Natural killer cell treated with Interleukin-12 subunit alpha and Interleukin-12 subunit beta and Interleukin-15 and Interleukin-18, amount 100 ng/mL, for 72 hours (primary cell): ENCODE results near the gene SAMD4B. TPM values are rescaled to one million over a fixed set of nuclear protein-coding genes. Genes with fewer than 3 reads are reported as not detected.

Experiments
- ATAC-seq, 2 donors: fragments of 150-1000 bp; cut with Tn5 transposase in 1 of 2; sonication (Bioruptor Pico), chemical (Tn5 transposase) in 1 of 2; 2 replicates each; pipeline ENCODE4 v1.10.0; 2021
- DNase-seq: peaks from one replicate; pipeline ENCODE4 v3.0.0; 2022; ENCODE audit warnings: low spot score
- H3K27ac Mint-ChIP-seq, 2 donors: 1 replicate in 1 of 2; 2 replicates in 1 of 2; pipeline ENCODE4 v1.8.0; 2022; ENCODE audit warnings: mixed read lengths in 2 of 2, mild to moderate bottlenecking in 1 of 2, moderate library complexity in 1 of 2
- H3K27me3 Mint-ChIP-seq, 2 donors: 1 replicate in 1 of 2; 2 replicates in 1 of 2; pipeline ENCODE4 v1.8.0; 2022; ENCODE audit warnings: mixed read lengths in 2 of 2
- H3K36me3 Mint-ChIP-seq: one replicate; pipeline ENCODE4 v1.8.0; 2022; ENCODE audit warnings: mixed read lengths
- H3K4me1 Mint-ChIP-seq, 2 donors: 1 replicate in 1 of 2; 2 replicates in 1 of 2; pipeline ENCODE4 v1.8.0; 2022; ENCODE audit warnings: low read depth in 2 of 2, mixed read lengths in 2 of 2, mild to moderate bottlenecking in 1 of 2
- H3K4me3 Mint-ChIP-seq: one replicate; pipeline ENCODE4 v1.8.0; 2022; ENCODE audit warnings: mixed read lengths
- H3K9me3 Mint-ChIP-seq: 2 replicates; pipeline ENCODE4 v1.8.0; 2022; ENCODE audit warnings: mixed read lengths
- total RNA-seq, 2 donors: library from RNA; stranded (reverse); gene quantifications; one replicate each; pipeline ENCODE4 v1.2.3, GENCODE V29; 2022

The SAMD4B gene, protein sequence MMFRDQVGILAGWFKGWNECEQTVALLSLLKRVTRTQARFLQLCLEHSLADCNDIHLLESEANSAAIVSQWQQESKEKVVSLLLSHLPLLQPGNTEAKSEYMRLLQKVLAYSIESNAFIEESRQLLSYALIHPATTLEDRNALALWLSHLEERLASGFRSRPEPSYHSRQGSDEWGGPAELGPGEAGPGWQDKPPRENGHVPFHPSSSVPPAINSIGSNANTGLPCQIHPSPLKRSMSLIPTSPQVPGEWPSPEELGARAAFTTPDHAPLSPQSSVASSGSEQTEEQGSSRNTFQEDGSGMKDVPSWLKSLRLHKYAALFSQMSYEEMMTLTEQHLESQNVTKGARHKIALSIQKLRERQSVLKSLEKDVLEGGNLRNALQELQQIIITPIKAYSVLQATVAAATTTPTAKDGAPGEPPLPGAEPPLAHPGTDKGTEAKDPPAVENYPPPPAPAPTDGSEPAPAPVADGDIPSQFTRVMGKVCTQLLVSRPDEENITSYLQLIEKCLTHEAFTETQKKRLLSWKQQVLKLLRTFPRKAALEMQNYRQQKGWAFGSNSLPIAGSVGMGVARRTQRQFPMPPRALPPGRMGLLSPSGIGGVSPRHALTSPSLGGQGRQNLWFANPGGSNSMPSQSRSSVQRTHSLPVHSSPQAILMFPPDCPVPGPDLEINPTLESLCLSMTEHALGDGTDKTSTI
- total RNA-seq, result 10 to 100 TPM; 81.4 to 95.5 TPM

DNA sequence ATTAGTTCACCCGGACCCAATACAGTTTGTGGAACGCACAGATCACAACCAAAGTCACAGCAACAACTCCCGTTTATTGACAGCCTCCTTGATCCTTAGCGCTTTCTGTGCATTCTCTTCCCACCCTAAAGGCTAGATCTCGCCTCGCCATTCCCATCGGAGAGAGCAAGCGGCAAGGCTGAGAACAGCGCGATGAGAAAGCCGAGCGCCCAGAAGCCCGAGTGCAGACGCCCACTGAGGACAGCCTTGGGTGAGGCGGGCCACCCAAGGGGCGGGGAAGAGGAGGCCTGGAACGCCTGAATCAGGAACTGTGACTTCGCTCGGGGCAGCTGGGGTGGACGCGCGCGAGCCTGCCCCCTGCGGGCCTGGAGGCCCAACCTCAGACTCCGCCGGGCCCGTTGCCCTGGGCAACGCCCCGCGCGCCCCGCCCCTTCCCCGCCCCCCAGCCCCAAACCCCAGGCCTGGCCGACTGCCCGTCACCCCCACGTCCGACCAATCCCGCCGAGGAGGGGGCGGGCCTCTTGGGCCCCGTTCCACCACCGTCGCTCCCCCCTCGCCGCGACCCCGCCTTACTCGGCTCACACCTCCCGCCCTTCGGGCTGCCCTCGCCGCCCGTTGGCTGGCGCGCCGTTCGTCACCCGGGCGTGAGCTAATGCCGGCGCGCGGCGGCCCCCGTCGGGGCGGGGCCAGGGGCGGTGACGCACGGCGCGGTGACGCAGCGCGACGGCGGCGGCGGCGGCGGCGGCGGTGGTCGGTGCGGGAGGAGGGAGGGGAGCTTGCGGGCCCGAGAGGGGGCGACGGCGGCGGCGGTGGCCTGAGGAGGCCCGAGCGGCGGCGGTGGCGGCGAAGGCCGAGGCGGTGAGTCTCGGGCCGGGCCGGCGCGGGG is at the start of gene SAMD4B:
Gene SAMD4B (plus strand): TSS at position 703 of the 886 bp plus-strand sequence. CDS start 14,473 bp downstream, outside the sequence.
- peaks cover 16% of the 10 kb centered on the region for H3K36me3 Mint-ChIP-seq
- DNase-seq (peak; percentile 100), ATAC-seq (peak; percentile 95 to 96)
- peaks cover 61 to 70% of the 10 kb centered on the region in 2 donors for H3K4me1 Mint-ChIP-seq
- H3K9me3 Mint-ChIP-seq, result no peaks in the 10 kb centered on the region
- peak within 1 kb of the TSS; percentile 99 for H3K4me3 Mint-ChIP-seq
- peak within 1 kb of the TSS; percentile 91 to 97 for H3K27ac Mint-ChIP-seq
- H3K27me3 Mint-ChIP-seq, result no peaks in the 10 kb centered on the region

DNA sequence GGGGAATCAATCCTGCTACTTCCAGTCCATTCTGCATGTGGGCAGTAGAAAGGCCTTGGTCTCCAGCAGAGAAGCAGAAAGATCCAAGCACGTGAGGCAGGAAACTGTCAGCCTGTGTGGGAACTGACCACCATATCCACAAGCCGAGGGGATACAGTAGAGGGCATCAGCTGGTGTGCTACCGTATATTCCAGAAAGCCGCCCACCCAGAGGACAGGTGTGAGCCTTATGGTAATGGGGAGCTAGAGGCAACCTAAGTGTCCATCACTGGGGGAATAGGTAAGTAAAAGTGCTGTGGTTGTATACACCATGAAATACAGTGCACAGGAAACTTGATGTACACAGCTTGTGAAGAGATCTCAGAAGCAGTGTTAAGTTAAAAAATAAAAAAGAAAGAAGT is 48.8 kb upstream of the SAMD4B start:
- Mint-ChIP-seq H3K4me1 (peaks cover 25 to 27% of the 10 kb centered on the region in 2 donors), H3K9me3 (no peaks in the 10 kb centered on the region), H3K27me3 (no peaks in the 10 kb centered on the region), H3K36me3 (no peaks in the 10 kb centered on the region), H3K27ac (no peak overlapping the region), H3K4me3 (no peak overlapping the region)
- ATAC-seq (no peak), DNase-seq (no peak)

DNA sequence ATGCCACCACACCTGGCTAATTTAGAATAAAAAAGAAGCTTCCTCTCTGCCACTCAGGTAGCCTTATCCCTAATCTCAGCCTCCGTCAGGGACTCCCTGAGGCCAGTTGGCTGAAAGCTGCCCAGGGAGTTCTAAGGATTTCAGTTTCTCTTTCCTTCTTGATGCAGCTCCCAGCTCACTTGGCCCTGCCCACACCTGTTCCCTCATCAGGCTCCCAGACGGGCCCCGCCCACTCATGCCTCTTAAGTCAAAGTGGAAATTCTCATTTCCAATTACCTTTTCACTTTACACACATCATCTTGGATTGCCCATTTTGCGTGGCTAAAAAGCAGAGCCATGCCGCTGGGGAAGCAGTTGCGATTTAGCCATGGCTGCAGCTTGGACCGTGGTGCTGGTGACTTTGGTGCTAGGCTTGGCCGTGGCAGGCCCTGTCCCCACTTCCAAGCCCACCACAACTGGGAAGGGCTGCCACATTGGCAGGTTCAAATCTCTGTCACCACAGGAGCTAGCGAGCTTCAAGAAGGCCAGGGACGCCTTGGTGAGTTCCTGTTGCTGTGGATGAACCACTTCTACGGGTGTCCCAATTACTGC is 46.1 kb upstream of the SAMD4B start, which contains the start of gene IFNL1:
Gene IFNL1 (plus strand): TSS at position 353 of the 591 bp plus-strand sequence. CDS start 15 bp downstream, at position 368.
- DNase-seq (no peak), ATAC-seq (no peak)
- Mint-ChIP-seq H3K4me1 (peaks cover 44 to 46% of the 10 kb centered on the region in 2 donors), H3K4me3 (peak within 1 kb of the TSS; percentile 47), H3K9me3 (no peaks in the 10 kb centered on the region), H3K36me3 (no peaks in the 10 kb centered on the region), H3K27ac (peak within 1 kb of the TSS in 1 of 2 donors; percentile 6), H3K27me3 (no peaks in the 10 kb centered on the region)

DNA sequence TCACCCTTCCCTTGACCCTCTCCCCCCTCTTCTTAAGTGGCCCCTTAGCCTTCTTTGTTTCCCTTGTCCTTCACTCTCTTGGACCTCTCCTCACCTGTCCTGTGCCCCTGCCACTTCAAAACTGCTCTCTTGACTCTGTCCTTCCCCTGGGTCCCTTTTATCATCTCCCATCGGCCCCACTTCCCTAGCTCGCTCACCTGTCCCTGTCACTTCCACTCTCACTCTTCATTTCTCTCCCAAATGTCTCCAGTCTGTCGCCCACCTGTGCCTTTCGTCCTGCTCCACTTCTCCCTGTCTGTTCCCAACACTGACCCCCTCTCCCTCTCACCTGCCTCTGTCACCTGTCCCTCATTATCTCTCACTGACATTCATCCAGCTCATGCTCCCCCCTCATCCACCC is 45.3 kb upstream of the SAMD4B start:
- ATAC-seq (no peak), DNase-seq (no peak)
- no peaks in the 10 kb centered on the region for H3K36me3 Mint-ChIP-seq
- H3K4me1 Mint-ChIP-seq, result peaks cover 44 to 48% of the 10 kb centered on the region in 2 donors
- H3K27ac Mint-ChIP-seq, result no peak overlapping the region
- H3K4me3 Mint-ChIP-seq, result peak overlapping the region; percentile 47
- H3K9me3 Mint-ChIP-seq, result no peaks in the 10 kb centered on the region
- no peaks in the 10 kb centered on the region for H3K27me3 Mint-ChIP-seq

DNA sequence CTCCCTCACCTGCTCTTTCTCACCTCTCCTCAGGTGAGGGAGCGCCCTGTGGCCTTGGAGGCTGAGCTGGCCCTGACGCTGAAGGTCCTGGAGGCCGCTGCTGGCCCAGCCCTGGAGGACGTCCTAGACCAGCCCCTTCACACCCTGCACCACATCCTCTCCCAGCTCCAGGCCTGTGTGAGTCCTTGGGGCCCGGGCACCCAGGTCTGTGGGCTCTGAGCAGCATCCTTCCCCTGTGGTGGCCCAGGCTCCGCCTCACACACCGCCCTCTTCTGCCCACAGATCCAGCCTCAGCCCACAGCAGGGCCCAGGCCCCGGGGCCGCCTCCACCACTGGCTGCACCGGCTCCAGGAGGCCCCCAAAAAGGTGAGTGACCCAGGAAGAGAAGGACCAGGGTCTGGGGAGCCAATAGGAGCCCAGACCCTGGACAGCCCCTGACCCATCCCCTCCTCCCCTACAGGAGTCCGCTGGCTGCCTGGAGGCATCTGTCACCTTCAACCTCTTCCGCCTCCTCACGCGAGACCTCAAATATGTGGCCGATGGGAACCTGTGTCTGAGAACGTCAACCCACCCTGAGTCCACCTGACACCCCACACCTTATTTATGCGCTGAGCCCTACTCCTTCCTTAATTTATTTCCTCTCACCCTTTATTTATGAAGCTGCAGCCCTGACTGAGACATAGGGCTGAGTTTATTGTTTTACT is 44.1 kb upstream of the SAMD4B start:
- Mint-ChIP-seq H3K36me3 (no peaks in the 10 kb centered on the region), H3K27me3 (no peaks in the 10 kb centered on the region)

DNA sequence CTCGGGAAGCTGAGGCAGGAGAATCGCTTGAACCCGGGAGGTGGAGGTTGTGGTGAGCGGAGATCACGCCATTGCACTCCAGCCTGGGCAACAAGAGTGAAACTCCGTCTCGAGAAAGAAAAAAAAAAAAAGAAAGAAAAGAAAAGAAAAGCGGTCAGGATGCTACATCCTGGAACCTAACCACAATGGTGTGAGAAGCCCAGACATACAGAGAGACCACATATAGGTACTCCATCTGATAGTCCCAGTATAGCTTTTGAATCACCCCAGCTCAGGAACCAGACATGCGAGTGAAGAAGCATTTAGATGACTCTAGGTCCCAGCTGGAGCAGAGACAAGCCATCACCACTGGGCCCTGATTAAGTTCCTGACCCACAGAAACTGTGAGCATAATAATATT is 42.8 kb upstream of the SAMD4B start:
- ATAC-seq, result peak; percentile 75 to 78
- no peaks in the 10 kb centered on the region for H3K27me3 Mint-ChIP-seq

More for the DNA sequence above, 44.1 kb upstream of the SAMD4B start:
- Mint-ChIP-seq H3K4me1 (peaks cover 44 to 50% of the 10 kb centered on the region in 2 donors), H3K4me3 (peak overlapping the region; percentile 88), H3K9me3 (no peaks in the 10 kb centered on the region), H3K27ac (peak overlapping the region; percentile 78 to 83)
- DNase-seq (peak; percentile 93), ATAC-seq (peak; percentile 98 to 99)

DNA sequence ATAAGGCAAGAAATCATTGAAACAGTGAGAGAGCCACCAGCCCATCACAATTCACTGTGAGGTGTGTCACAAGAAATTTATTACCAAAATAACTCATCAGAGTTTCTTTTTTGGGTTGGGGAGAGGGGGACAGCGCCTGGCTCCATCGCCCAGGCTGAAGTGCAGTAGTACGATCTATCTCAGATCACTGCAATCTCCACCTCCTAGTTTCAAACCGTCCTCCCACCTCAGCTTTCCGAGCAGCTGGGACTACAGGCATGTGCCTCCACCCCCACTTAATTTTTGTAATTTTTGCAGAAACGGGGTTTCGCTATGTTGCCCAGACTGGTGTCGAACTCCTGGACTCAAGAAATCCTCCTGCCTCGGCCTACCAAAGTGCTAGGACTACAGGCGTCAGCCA is 42.4 kb upstream of the SAMD4B start:
- Mint-ChIP-seq H3K27ac (peak overlapping the region; percentile 78 to 83), H3K36me3 (no peaks in the 10 kb centered on the region), H3K9me3 (no peaks in the 10 kb centered on the region), H3K27me3 (no peaks in the 10 kb centered on the region), H3K4me3 (peak overlapping the region; percentile 49), H3K4me1 (peaks cover 44 to 46% of the 10 kb centered on the region in 2 donors)
- ATAC-seq (no peak), DNase-seq (no peak)

More for the DNA sequence above, 42.8 kb upstream of the SAMD4B start:
- Mint-ChIP-seq H3K4me3 (peak overlapping the region; percentile 49), H3K4me1 (peaks cover 44 to 46% of the 10 kb centered on the region in 2 donors), H3K36me3 (no peaks in the 10 kb centered on the region), H3K27ac (peak overlapping the region; percentile 78 to 83), H3K9me3 (no peaks in the 10 kb centered on the region)
- DNase-seq, result no peak

DNA sequence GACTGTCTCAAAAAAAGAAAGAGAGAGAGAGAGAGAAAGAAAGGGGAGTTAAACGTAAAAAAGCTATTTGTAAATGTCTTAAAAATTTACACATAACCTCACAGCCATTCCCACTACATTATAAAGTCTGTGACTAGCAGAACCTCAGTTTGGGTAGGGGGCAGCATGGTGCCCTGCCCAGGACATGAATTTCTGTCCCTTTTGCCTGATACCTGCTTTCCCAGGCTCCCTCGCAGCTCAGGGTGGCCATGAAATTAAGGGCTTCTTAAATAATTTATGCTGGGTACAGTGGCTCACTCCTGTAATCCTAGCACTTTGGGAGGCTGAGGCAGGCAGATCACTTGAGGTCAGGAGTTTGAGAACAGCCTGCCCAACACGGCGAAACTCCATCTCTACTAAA is 41.2 kb upstream of the SAMD4B start:
- H3K27ac Mint-ChIP-seq, result peak overlapping the region in 1 of 2 donors; percentile 9
- no peak for ATAC-seq
- no peaks in the 10 kb centered on the region for H3K27me3 Mint-ChIP-seq
- no peaks in the 10 kb centered on the region for H3K36me3 Mint-ChIP-seq
- no peaks in the 10 kb centered on the region for H3K9me3 Mint-ChIP-seq
- DNase-seq, result no peak
- H3K4me3 Mint-ChIP-seq, result no peak overlapping the region
- peaks cover 43 to 45% of the 10 kb centered on the region in 2 donors for H3K4me1 Mint-ChIP-seq

DNA sequence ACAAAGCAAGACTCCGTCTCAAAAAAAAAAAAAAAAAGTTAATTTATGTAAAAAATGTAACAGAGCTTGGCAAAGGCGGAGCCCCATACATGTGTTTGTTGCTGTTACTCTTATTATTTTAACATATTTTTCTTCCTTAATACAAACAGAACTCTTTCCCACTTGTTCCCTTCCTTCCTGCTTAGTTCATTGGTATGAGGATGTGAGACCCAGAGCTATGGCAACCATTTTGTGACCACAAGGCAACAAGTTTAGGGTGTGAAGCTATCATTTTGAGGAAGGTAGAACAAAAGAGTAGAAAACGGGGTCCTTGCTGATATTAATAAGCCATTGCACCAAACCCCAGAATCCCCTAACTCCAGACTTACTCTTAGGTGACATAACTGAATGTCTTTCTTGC is 40.7 kb upstream of the SAMD4B start:
- DNase-seq, result no peak
- no peak overlapping the region for H3K4me3 Mint-ChIP-seq
- no peak for ATAC-seq
- no peaks in the 10 kb centered on the region for H3K36me3 Mint-ChIP-seq
- H3K27me3 Mint-ChIP-seq, result no peaks in the 10 kb centered on the region
- H3K4me1 Mint-ChIP-seq, result peaks cover 38 to 43% of the 10 kb centered on the region in 2 donors
- H3K9me3 Mint-ChIP-seq, result no peaks in the 10 kb centered on the region
- H3K27ac Mint-ChIP-seq, result no peak overlapping the region

DNA sequence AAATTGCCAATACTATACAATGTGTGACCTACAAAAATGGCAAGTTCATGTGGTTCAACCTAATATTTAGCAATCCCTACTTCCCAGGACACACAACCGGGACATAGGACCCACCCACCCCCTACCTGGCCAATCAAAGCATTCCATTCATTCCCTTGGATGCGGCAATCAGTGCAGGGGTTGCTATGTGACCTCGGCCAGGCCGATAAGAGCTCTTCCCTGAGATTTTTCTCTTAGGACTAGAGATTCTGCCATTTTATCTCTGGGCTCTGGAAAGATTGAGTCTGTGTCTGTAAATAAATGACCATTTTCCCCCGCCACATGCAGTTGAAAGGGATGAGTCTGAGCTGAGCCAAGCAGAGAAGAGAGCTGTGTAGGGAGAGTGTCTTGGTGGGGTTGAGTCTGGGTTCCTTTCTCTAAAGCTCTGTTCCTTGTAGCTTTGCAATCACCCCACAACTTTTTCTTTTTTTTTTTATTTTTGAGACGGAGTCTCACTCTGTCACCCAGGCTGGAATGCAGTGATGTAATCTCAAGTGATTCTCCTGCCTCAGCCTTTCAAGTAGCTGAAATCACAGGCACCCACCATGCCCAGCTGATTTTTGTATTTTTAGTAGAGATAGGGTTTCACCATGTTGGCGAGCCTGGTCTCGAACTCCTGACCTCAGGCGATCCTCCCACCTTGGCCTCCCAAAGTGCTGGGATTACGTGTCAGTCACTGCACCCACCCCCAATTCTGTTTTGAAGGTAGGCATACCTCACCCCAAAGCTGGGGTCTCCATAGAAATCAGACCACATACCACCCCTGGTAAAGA is 38.6 kb upstream of the SAMD4B start:
- no peaks in the 10 kb centered on the region for H3K27me3 Mint-ChIP-seq
- no peaks in the 10 kb centered on the region for H3K9me3 Mint-ChIP-seq
- H3K4me3 Mint-ChIP-seq, result no peak overlapping the region
- H3K36me3 Mint-ChIP-seq, result no peaks in the 10 kb centered on the region
- DNase-seq (no peak), ATAC-seq (no peak)
- H3K27ac Mint-ChIP-seq, result no peak overlapping the region
- H3K4me1 Mint-ChIP-seq, result peaks cover 23 to 29% of the 10 kb centered on the region in 2 donors

DNA sequence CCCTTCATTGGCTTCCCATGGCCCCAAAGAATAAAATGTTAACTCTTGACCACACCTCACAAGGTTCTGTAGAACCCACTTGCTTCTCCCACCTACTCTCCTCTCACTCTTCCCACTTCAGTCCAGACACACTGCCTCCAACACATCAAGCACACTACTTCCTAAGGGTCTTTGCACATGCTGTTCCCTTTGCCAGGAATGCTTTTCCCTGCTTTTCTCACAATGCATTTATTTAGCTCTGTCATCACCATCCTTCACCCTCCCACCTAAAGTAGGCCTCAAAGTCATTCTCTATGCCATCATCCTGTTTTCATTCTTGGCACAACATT is 38.1 kb upstream of the SAMD4B start:
- DNase-seq (no peak), ATAC-seq (no peak)
- Mint-ChIP-seq H3K36me3 (no peaks in the 10 kb centered on the region), H3K4me1 (peaks cover 23 to 31% of the 10 kb centered on the region in 2 donors), H3K27me3 (no peaks in the 10 kb centered on the region), H3K4me3 (no peak overlapping the region), H3K9me3 (no peaks in the 10 kb centered on the region), H3K27ac (no peak overlapping the region)
